GM12872 (cell line): Measurements from ENCODE around the gene RTCB.

ENCODE experiments used
- TF ChIP-seq, protein P1 (sequence below): IDR thresholded peaks from 3 replicates; pipeline ENCODE4 v1.5.1; 2011; ENCODE audit warnings: low read depth, mild to moderate bottlenecking, low read length, moderate library complexity; ENCODE audit not compliant: insufficient read depth

The RTCB gene

DNA sequence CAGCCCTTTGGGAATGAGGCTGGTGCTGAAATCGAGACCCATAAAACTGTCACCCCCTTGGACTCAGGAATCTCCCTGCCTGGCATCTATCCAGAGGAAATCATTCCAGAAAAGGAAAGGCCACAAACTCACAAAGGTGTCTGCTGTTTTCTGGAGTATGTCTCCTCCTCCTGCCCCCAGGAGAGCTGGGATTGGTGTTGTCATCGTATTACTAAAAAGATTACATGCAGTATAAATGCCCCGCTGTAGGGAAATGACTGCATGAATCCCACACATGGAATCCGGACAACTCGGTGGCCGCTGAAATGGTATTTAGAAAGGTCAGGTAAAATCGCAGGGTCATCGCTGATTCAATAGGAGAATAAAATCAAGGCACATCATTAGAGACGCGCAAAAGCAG lies 73.3 kb downstream of the RTCB start:
- TF ChIP-seq, protein P1, sequence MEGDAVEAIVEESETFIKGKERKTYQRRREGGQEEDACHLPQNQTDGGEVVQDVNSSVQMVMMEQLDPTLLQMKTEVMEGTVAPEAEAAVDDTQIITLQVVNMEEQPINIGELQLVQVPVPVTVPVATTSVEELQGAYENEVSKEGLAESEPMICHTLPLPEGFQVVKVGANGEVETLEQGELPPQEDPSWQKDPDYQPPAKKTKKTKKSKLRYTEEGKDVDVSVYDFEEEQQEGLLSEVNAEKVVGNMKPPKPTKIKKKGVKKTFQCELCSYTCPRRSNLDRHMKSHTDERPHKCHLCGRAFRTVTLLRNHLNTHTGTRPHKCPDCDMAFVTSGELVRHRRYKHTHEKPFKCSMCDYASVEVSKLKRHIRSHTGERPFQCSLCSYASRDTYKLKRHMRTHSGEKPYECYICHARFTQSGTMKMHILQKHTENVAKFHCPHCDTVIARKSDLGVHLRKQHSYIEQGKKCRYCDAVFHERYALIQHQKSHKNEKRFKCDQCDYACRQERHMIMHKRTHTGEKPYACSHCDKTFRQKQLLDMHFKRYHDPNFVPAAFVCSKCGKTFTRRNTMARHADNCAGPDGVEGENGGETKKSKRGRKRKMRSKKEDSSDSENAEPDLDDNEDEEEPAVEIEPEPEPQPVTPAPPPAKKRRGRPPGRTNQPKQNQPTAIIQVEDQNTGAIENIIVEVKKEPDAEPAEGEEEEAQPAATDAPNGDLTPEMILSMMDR = no peak
